G401 (cell line): Measurements from ENCODE around the gene CCND2. TPM values are rescaled to one million over a fixed set of nuclear protein-coding genes. Genes with fewer than 3 reads are reported as not detected.
A peak's percentile ranks its signal among the peaks of the same experiment; 100 is the strongest.

ENCODE experiments used
- DNase-seq: peaks from one replicate; pipeline ENCODE4 v3.0.0-alpha.2; 2015; ENCODE audit warnings: low spot score
- in situ Hi-C: cut with HindIII; loops from 2 replicates; pipeline ENCODE4 v1.10.0; 2016; ENCODE audit warnings: low sequenced_read_pairs, mixed read lengths
- total RNA-seq: library from RNA; depleted of rRNA; stranded (reverse); fragments of >200 nt; shearing (Covaris generic); gene quantifications from 2 replicates; pipeline ENCODE4 v1.2.3, GENCODE V29; 2014

The CCND2 gene
- total RNA-seq, 1 experiment from 2014 or later: 110 TPM

DNA sequence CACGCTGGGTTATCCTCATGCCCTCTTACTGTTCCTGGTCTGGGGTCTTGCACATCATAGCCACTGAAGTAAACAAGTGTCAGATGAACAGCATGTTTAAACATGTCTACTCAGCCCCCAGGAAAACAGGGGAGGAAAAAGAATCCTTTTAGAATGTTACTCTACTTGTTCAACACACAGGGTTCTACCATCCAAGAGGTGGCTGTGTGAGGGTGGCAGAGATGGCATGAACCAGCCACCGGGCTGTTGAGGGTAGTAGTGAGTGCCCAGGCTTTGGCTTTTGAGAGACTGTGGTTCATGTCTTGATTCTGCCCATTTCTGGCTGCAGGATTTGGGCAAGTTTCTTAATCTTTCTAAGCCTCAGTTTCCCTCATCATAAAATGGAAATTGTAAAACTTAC, 21.6 kb upstream of the CCND2 start:
- no peak for DNase-seq
- in situ Hi-C loops: loop anchor here (25.0 kb wide), 1 partner anchor 215 kb away; no protein-coding TSS in a partner anchor

DNA sequence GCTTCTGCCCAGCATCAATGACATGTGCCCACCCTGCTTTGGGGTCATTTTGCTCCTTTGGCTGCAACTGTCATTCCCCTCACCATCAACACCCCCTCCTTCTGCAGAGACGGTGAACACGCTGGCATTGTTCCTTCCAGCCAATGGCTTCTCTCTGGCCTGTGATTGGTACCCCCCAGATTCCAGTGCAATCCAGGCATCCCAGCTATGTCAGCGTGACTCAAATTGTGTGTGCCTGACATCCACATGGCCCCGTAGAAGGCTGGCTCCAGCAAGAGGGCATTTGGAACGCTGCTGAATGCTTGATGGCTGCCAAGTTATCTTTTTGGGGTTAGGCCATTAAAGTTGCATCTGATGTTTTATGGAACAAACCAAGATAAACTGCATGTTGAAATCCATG, 21.0 kb upstream of the CCND2 start:
- no peak for DNase-seq
- in situ Hi-C loops: loop anchor here (25.0 kb wide), 1 partner anchor 215 kb away; no protein-coding TSS in a partner anchor

- no peak for DNase-seq
- in situ Hi-C loops: loop anchor here (25.0 kb wide), 1 partner anchor 219 kb away; no protein-coding TSS in a partner anchor
Observed at GRCh38 chr12:4256043-4256826, 17.3 kb upstream of the CCND2 start.

DNA sequence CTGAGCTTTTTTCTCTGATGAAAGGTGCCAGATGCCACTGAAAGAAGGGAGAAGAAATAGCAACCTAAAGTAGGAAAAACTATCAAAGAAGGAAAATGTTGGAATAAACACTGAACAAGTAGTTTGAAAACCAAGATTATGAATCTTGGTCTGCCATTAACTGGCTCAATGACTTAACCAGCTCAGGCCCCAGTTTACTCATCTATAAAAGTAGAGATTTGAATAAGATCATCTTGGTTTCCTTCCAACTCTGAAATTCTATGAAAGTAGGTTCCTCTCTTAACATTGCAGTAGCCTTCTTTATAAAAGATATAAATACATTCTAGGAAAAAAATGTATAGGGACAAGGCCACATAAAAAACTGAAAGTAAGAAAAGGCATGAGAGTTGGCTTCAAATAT, 16.1 kb upstream of the CCND2 start:
- no peak for DNase-seq
- in situ Hi-C loops: loop anchor here (25.0 kb wide), 1 partner anchor 220 kb away; no protein-coding TSS in a partner anchor

- in situ Hi-C loops: loop anchor here (25.0 kb wide), 1 partner anchor 222 kb away; no protein-coding TSS in a partner anchor
- DNase-seq: no peak
Observed at GRCh38 chr12:4259099-4259498, 14.5 kb upstream of the CCND2 start.

- no peak for DNase-seq
- in situ Hi-C loops: loop anchor here (25.0 kb wide), 1 partner anchor 224 kb away; no protein-coding TSS in a partner anchor
Observed at GRCh38 chr12:4261655-4262054, 11.9 kb upstream of the CCND2 start.

DNA sequence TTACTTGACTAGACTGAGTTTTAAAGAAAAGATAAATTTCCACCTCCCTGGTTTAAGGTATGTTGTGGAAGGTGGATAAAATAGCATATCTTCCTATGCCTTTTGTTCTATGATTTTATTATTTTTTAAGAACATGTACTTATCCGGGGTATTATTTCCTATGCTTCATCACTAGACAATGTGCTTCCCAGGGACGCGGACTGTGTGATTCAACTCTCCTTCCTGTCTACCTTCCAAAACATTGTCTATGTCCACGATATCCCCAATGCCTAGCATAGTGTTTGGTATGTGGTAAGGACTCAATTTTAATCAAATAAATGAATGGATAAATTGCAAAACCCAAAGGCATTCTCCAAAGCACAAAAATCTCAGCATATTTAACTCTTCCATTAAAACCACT, 8.3 kb upstream of the CCND2 start:
- no peak for DNase-seq
- in situ Hi-C loops: loop anchor here (25.0 kb wide), 1 partner anchor 228 kb away; no protein-coding TSS in a partner anchor

GRCh38 chr12:4266990-4267389, 6.6 kb upstream of the CCND2 start:
- no peak for DNase-seq
- in situ Hi-C loops: loop anchor here (25.0 kb wide), 1 partner anchor 230 kb away; no protein-coding TSS in a partner anchor

DNA sequence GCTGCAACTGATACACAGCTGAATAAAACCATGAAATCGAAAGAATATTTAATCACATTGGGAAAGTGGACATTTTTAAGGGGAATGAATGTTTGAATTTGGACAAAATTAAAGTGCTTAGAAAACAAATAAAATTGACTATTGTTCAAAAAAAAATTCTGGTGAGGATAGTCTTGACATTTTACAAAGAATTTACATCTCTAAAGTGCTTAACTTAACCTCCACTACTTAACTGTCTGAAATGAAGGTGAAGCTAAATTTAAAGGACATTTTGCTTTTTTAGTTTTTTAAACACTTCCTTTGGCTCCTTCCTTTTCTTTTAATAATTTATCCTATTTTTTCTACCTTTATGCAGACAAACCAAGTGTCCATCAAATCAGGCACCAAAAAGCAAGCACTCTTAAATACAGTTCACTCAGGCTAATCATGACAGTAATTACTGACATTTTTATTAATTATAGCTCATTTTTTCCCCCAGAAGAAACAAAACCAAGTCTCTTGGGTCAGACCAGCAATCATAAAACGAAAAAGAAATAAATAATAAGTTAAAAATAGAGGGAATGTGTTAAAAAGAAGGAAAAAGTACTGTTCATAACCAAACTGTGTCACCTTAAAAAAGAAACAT, 5.7 kb upstream of the CCND2 start:
- peak; percentile 4 for DNase-seq
- in situ Hi-C loops: loop anchor here (25.0 kb wide), 1 partner anchor 231 kb away; no protein-coding TSS in a partner anchor

DNA sequence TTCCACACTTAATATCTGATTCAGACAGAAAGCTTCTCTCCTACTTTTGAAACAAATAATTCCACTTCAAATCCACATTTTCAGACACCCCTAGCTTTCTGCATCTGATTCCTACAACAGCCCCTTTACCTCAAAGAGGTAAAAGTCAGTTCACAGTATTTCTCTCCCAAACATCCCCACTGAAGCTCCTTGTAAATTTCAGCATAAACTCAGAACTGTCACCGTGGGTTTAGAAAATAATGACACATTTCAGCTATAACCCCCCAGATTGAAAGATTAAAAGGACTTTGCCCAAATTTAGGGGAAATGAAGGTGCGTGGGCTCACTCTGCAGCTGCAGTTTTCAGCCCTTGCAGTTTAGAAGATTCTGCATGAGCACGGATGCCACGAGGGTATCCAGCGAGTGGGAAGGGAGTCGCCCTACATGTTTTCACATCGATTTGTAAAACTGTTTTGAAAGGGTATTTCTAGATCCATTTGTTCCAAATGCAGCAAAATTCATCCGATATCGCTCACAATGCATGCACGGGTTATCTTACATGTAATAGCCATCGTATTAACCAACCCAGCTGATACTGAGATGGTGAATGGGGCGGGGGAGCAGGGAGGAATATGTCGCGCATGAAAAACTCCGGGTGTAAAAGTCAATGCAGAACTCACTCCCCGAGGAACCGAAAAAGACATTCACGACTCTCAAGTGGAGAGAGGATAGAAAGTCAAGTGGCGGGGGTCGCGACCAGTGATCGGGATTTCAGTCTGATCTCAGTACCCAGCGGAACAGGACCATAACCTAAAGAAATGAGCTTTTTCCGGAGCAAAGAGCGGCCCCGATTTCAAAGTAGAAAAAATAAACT, 5.0 kb upstream of the CCND2 start:
- peak; percentile 31 for DNase-seq
- in situ Hi-C loops: loop anchor here (25.0 kb wide), 1 partner anchor 231 kb away; no protein-coding TSS in a partner anchor

DNA sequence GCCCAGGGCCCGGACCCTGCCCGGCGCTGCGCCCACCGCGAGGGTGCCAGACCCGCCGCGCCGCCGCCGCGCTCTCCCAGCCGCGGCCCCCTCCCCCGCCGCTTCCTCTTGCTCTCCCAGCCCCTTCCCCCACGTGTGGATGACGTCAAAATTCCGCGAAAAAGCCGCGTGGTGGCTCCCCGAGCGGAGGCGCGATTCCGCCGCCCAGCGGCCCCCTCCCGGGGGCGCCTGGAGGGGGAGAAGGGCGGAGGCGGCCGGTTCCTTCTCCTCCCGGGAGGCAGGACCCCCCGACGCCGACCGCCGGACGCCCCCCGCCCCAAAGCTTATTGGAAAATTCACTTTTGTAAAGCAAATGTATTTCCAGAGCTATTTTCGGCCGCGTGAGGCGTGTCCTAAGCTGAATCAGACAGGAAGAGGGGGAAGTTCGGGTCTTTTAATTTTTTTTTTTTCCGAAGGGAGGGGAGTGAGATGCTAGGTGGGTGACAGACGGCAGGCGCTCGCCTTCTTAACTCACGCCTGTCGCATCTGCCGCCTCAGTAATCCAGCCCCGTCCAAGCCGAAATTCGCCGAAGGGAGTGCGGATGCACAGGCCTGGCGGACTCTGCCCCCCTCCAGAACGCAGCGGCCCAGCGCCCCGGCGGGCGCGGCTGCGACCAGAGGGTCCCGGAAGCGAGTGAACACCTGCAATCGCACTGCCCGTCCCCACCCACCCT, 4.1 kb upstream of the CCND2 start:
- peak; percentile 36 for DNase-seq
- in situ Hi-C loops: loop anchor here (25.0 kb wide), 1 partner anchor 232 kb away; no protein-coding TSS in a partner anchor

GRCh38 chr12:4270016-4270830, 3.3 kb upstream of the CCND2 start:
- in situ Hi-C loops: loop anchor here (25.0 kb wide), 1 partner anchor 233 kb away; no protein-coding TSS in a partner anchor
- no peak for DNase-seq

GRCh38 chr12:4270831-4271716, 2.5 kb upstream of the CCND2 start:
- peak; percentile 19 for DNase-seq
- in situ Hi-C loops: loop anchor here (25.0 kb wide), 1 partner anchor 234 kb away; no protein-coding TSS in a partner anchor

GRCh38 chr12:4271717-4272423, 1.7 kb upstream of the CCND2 start:
- DNase-seq: peak; percentile 63
- in situ Hi-C loops: loop anchor here (25.0 kb wide), 1 partner anchor 235 kb away; no protein-coding TSS in a partner anchor

DNA sequence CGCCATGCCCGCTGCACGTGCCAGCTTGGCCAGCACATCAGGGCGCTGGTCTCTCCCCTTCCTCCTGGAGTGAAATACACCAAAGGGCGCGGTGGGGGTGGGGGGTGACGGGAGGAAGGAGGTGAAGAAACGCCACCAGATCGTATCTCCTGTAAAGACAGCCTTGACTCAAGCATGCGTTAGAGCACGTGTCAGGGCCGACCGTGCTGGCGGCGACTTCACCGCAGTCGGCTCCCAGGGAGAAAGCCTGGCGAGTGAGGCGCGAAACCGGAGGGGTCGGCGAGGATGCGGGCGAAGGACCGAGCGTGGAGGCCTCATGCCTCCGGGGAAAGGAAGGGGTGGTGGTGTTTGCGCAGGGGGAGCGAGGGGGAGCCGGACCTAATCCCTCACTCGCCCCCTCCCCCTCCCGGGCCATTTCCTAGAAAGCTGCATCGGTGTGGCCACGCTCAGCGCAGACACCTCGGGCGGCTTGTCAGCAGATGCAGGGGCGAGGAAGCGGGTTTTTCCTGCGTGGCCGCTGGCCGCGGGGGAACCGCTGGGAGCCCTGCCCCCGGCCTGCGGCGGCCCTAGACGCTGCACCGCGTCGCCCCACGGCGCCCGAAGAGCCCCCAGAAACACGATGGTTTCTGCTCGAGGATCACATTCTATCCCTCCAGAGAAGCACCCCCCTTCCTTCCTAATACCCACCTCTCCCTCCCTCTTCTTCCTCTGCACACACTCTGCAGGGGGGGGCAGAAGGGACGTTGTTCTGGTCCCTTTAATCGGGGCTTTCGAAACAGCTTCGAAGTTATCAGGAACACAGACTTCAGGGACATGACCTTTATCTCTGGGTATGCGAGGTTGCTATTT, 914 bp upstream of the CCND2 start:
- in situ Hi-C loops: loop anchor here (25.0 kb wide), 1 partner anchor 235 kb away; no protein-coding TSS in a partner anchor
- DNase-seq: peak; percentile 18
